Anterior cingulate cortex (tissue), 58 donors: ENCODE results near the gene KRT86.
"Not testable (repeated sequence)": the region's sequence is repeated elsewhere in the genome, so short reads cannot be mapped to it uniquely, and the experiment has no call there.

Experiments used
- DNase-seq, 58 donors: peaks; one replicate each; lab custom pipeline; 2025; lab: John Stamatoyannopoulos, UW

Gene KRT86

GRCh38 chr12:52307836-52308805 lies 33.7 kb downstream of the KRT86 start:
- peak; percentile 12 to 85 (median 59) for DNase-seq

- peak in 2 of 58 donors; percentile 36 to 59 for DNase-seq
Measured at GRCh38 chr12:52308806-52309425, 34.5 kb downstream of the KRT86 start.

GRCh38 chr12:52310622-52311284 lies 36.3 kb downstream of the KRT86 start:
- no peak for DNase-seq

- DNase-seq = peak in 18 of 58 donors; percentile 5 to 42 (median 17)
Measured at GRCh38 chr12:52311285-52311648, 36.8 kb downstream of the KRT86 start.

GRCh38 chr12:52312086-52312485 lies 37.6 kb downstream of the KRT86 start:
- DNase-seq = no peak

- no peak for DNase-seq
Measured at GRCh38 chr12:52313461-52313860, 39.0 kb downstream of the KRT86 start.

GRCh38 chr12:52313926-52314325 lies 39.5 kb downstream of the KRT86 start:
- DNase-seq = no peak

- DNase-seq = no peak
Measured at GRCh38 chr12:52314511-52314910, 40.1 kb downstream of the KRT86 start.

GRCh38 chr12:52315721-52316120 lies 41.3 kb downstream of the KRT86 start:
- not testable (repeated sequence) for DNase-seq

GRCh38 chr12:52316290-52316689 lies 41.8 kb downstream of the KRT86 start:
- no peak for DNase-seq

- no peak for DNase-seq
Measured at GRCh38 chr12:52316701-52317100, 42.3 kb downstream of the KRT86 start.

GRCh38 chr12:52317468-52318052 lies 43.1 kb downstream of the KRT86 start:
- DNase-seq = no peak

GRCh38 chr12:52318241-52318990 lies 44.0 kb downstream of the KRT86 start:
- no peak for DNase-seq

- no peak for DNase-seq
Measured at GRCh38 chr12:52319097-52319496, 44.7 kb downstream of the KRT86 start.

- DNase-seq = no peak
Measured at GRCh38 chr12:52320784-52321400, 46.4 kb downstream of the KRT86 start, which contains the start of gene KRT83. Gene KRT83 (minus strand): TSS chr12:52321398. CDS start chr12:52321335, 63 bp downstream.

GRCh38 chr12:52321418-52321817 lies 47.0 kb downstream of the KRT86 start:
- DNase-seq = peak in 29 of 58 donors; percentile 6 to 61 (median 25)

GRCh38 chr12:52322069-52322468 lies 47.6 kb downstream of the KRT86 start:
- no peak for DNase-seq

- no peak for DNase-seq
Measured at GRCh38 chr12:52323001-52323400, 48.6 kb downstream of the KRT86 start.

- no peak for DNase-seq
Measured at GRCh38 chr12:52323416-52324152, 49.1 kb downstream of the KRT86 start.
